ENCODE data around the gene MAN1A2.

MAN1A2 gene

GRCh38 chr1:117321680-117322609 is 45.3 kb upstream of the MAN1A2 start (continued):
- TF ChIP-seq ZNF362 (tag by site-specific recombination; IDR thresholded peaks at IDR 0.05) (no peak), TRIM28 (IDR thresholded peaks at IDR 0.05; ENCODE audit: borderline replicate concordance, low read length) (no peak), MYNN (tag by site-specific recombination; IDR thresholded peaks at IDR 0.05; ENCODE audit: borderline replicate concordance) (no peak), ZNF561 (tag by site-specific recombination; IDR thresholded peaks at IDR 0.05; ENCODE audit: borderline replicate concordance) (0 out of 2 replicates have a peak, but pooled peaks have one; percentile 29), ZNF366 (tag by site-specific recombination; conservative IDR thresholded peaks at IDR 0.05) (no peak), ZNF112 (tag by site-specific recombination; IDR thresholded peaks at IDR 0.05) (no peak), ZBTB48 (tag by site-specific recombination; IDR thresholded peaks at IDR 0.05) (no peak), KLF8 (tag by site-specific recombination; IDR thresholded peaks at IDR 0.05) (no peak), ZNF621 (tag by site-specific recombination; IDR thresholded peaks at IDR 0.05) (no peak), HOXD13 (CRISPR knock-in tag; IDR thresholded peaks at IDR 0.05; ENCODE audit: borderline replicate concordance) (no peak), FEZF1 (tag by site-specific recombination; IDR thresholded peaks at IDR 0.05) (peak; percentile 95), ZNF768 (tag by site-specific recombination; IDR thresholded peaks at IDR 0.05) (no peak), ZSCAN5A (tag by site-specific recombination; IDR thresholded peaks at IDR 0.05) (no peak), ZNF2 (tag by site-specific recombination; IDR thresholded peaks at IDR 0.05) (no peak), ZNF26 (tag by site-specific recombination; IDR thresholded peaks at IDR 0.05) (no peak), ZSCAN4 (tag by site-specific recombination; IDR thresholded peaks at IDR 0.05) (no peak), ZNF645 (tag by site-specific recombination; IDR thresholded peaks at IDR 0.05) (no peak)
- TF ChIP-seq, protein P1, sequence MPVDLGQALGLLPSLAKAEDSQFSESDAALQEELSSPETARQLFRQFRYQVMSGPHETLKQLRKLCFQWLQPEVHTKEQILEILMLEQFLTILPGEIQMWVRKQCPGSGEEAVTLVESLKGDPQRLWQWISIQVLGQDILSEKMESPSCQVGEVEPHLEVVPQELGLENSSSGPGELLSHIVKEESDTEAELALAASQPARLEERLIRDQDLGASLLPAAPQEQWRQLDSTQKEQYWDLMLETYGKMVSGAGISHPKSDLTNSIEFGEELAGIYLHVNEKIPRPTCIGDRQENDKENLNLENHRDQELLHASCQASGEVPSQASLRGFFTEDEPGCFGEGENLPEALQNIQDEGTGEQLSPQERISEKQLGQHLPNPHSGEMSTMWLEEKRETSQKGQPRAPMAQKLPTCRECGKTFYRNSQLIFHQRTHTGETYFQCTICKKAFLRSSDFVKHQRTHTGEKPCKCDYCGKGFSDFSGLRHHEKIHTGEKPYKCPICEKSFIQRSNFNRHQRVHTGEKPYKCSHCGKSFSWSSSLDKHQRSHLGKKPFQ (tag by site-specific recombination; IDR thresholded peaks at IDR 0.05), result peak; percentile 42; the same call in 1 of the 2 replicates

DNA sequence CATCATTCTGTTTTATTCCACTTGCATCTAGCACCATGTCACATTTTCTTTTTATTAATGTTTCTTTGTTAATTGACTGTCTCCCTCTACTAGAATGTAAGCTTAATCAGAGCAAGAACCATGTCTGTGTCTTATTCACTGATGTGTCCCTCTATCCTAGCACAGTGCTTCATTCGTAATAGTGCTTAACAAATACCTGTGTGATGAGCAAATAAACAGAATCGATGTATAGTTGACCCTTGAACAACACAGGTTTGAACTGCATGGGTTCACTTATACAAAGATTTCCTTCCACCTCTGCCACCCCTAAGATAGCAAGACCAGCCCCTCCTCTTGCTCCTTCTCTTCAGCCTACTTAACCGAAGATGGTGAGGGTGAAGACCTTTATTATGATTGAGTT is 42.9 kb upstream of the MAN1A2 start:
- Histone ChIP-seq H3K9me3 (ENCODE audit: control insufficient read depth, insufficient read depth, low read depth, low read length) (no peaks in the 10 kb centered on the region), H3K27ac (ENCODE audit: extremely low read depth, low read depth, low read length) (no peak overlapping the region), H3K36me3 (ENCODE audit: control insufficient read depth in 2 of 2, insufficient read depth in 1 of 2, low read length in 2 of 2) (no peaks in the 10 kb centered on the region), H3K4me3 (ENCODE audit: low read depth, low read length) (no peak overlapping the region), H3K4me1 (ENCODE audit: control insufficient read depth, insufficient read depth, low read length) (no peaks in the 10 kb centered on the region)
- ChIA-PET POLR2A (no interaction called here), CTCF (no interaction called here)
- TF ChIP-seq ZNF169 (tag by site-specific recombination; IDR thresholded peaks at IDR 0.05), result no peak
- TF ChIP-seq, protein P2, sequence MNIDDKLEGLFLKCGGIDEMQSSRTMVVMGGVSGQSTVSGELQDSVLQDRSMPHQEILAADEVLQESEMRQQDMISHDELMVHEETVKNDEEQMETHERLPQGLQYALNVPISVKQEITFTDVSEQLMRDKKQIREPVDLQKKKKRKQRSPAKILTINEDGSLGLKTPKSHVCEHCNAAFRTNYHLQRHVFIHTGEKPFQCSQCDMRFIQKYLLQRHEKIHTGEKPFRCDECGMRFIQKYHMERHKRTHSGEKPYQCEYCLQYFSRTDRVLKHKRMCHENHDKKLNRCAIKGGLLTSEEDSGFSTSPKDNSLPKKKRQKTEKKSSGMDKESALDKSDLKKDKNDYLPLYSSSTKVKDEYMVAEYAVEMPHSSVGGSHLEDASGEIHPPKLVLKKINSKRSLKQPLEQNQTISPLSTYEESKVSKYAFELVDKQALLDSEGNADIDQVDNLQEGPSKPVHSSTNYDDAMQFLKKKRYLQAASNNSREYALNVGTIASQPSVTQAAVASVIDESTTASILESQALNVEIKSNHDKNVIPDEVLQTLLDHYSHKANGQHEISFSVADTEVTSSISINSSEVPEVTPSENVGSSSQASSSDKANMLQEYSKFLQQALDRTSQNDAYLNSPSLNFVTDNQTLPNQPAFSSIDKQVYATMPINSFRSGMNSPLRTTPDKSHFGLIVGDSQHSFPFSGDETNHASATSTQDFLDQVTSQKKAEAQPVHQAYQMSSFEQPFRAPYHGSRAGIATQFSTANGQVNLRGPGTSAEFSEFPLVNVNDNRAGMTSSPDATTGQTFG (tag by site-specific recombination; IDR thresholded peaks at IDR 0.05; ENCODE audit: borderline replicate concordance), result no peak
- TF ChIP-seq ZNF473 (tag by site-specific recombination; IDR thresholded peaks at IDR 0.05), result no peak
- TF ChIP-seq ZNF645 (tag by site-specific recombination; IDR thresholded peaks at IDR 0.05), result no peak
- TF ChIP-seq, protein P3, sequence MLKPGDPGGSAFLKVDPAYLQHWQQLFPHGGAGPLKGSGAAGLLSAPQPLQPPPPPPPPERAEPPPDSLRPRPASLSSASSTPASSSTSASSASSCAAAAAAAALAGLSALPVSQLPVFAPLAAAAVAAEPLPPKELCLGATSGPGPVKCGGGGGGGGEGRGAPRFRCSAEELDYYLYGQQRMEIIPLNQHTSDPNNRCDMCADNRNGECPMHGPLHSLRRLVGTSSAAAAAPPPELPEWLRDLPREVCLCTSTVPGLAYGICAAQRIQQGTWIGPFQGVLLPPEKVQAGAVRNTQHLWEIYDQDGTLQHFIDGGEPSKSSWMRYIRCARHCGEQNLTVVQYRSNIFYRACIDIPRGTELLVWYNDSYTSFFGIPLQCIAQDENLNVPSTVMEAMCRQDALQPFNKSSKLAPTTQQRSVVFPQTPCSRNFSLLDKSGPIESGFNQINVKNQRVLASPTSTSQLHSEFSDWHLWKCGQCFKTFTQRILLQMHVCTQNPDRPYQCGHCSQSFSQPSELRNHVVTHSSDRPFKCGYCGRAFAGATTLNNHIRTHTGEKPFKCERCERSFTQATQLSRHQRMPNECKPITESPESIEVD (tag by site-specific recombination; IDR thresholded peaks at IDR 0.05), result no peak
